GM23338 (cell line): ENCODE data around the gene NUP107.

Source experiments
- CREB1 ChIP-seq: fragments of 250-450 bp; sonication (Bioruptor Pico); IDR thresholded peaks from 2 replicates; pipeline ENCODE4 v1.5.0; 2020; ENCODE audit warnings: low read depth, mild to moderate bottlenecking, moderate library complexity
- EZH2 ChIP-seq: fragments of 200-600 bp; sonication (generic); IDR thresholded peaks from one replicate; pipeline ENCODE4 v1.8.0; 2017; ENCODE audit warnings: antibody characterized with exemption, mild to moderate bottlenecking, low read depth; ENCODE audit not compliant: unreplicated experiment
- JUNB ChIP-seq: IDR thresholded peaks from one replicate; pipeline ENCODE4 v1.6.1; 2016; ENCODE audit warnings: antibody characterized with exemption; ENCODE audit not compliant: unreplicated experiment
- POLR2AphosphoS5 ChIP-seq: IDR thresholded peaks from 2 replicates; pipeline ENCODE4 v1.6.1; 2016; ENCODE audit warnings: antibody characterized with exemption, low read depth
- ZNF114 ChIP-seq: fragments of 250-450 bp; sonication (Bioruptor Pico); IDR thresholded peaks from 2 replicates; pipeline ENCODE4 v1.5.0; 2020; ENCODE audit warnings: mild to moderate bottlenecking, moderate library complexity
- TF ChIP-seq, protein P1 (sequence below), 2 experiments: fragments of 200-600 bp in 1 of 2; sonication (generic) in 1 of 2; conservative IDR thresholded peaks; 2 replicates each; pipeline versions ENCODE4 v1.5.1 to v1.6.1; 2016 to 2017; ENCODE audit warnings: antibody characterized with exemption in 2 of 2, low read depth in 2 of 2, mild to moderate bottlenecking in 2 of 2, moderate library complexity in 1 of 2
- TF ChIP-seq, protein P2 (sequence below): IDR thresholded peaks from one replicate; pipeline ENCODE4 v1.6.1; 2018; ENCODE audit warnings: antibody characterized with exemption; ENCODE audit not compliant: unreplicated experiment

DNA sequence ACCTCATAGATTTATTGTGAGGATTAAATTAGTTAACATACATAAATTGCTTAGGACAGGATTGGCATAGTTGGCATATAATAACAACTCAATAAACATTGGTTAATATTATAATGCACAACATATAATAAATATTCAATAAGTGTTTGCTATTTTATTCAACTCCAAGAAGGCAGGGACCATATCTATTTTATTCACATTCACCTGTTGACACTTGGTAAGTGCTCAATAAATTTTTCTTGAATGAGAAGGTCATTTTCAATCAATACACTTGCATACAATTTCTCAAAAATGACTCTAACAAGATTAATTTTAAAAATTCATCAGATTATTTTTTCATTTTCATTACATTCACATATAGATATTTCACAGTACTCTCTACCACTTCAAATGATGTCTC, 12.4 kb upstream of the NUP107 start:
- TF ChIP-seq, protein P1, sequence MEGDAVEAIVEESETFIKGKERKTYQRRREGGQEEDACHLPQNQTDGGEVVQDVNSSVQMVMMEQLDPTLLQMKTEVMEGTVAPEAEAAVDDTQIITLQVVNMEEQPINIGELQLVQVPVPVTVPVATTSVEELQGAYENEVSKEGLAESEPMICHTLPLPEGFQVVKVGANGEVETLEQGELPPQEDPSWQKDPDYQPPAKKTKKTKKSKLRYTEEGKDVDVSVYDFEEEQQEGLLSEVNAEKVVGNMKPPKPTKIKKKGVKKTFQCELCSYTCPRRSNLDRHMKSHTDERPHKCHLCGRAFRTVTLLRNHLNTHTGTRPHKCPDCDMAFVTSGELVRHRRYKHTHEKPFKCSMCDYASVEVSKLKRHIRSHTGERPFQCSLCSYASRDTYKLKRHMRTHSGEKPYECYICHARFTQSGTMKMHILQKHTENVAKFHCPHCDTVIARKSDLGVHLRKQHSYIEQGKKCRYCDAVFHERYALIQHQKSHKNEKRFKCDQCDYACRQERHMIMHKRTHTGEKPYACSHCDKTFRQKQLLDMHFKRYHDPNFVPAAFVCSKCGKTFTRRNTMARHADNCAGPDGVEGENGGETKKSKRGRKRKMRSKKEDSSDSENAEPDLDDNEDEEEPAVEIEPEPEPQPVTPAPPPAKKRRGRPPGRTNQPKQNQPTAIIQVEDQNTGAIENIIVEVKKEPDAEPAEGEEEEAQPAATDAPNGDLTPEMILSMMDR (conservative IDR thresholded peaks at IDR 0.05; ENCODE audit: low read depth in 2 of 2): no peak
- no peak for TF ChIP-seq POLR2AphosphoS5
- TF ChIP-seq, protein P2, sequence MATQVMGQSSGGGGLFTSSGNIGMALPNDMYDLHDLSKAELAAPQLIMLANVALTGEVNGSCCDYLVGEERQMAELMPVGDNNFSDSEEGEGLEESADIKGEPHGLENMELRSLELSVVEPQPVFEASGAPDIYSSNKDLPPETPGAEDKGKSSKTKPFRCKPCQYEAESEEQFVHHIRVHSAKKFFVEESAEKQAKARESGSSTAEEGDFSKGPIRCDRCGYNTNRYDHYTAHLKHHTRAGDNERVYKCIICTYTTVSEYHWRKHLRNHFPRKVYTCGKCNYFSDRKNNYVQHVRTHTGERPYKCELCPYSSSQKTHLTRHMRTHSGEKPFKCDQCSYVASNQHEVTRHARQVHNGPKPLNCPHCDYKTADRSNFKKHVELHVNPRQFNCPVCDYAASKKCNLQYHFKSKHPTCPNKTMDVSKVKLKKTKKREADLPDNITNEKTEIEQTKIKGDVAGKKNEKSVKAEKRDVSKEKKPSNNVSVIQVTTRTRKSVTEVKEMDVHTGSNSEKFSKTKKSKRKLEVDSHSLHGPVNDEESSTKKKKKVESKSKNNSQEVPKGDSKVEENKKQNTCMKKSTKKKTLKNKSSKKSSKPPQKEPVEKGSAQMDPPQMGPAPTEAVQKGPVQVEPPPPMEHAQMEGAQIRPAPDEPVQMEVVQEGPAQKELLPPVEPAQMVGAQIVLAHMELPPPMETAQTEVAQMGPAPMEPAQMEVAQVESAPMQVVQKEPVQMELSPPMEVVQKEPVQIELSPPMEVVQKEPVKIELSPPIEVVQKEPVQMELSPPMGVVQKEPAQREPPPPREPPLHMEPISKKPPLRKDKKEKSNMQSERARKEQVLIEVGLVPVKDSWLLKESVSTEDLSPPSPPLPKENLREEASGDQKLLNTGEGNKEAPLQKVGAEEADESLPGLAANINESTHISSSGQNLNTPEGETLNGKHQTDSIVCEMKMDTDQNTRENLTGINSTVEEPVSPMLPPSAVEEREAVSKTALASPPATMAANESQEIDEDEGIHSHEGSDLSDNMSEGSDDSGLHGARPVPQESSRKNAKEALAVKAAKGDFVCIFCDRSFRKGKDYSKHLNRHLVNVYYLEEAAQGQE: no peak
- TF ChIP-seq EZH2: no peak
- no peak for TF ChIP-seq CREB1 (CRISPR knock-in tag)
- no peak for TF ChIP-seq ZNF114 (CRISPR knock-in tag)
- TF ChIP-seq JUNB: no peak
